ENCODE measurements around the gene GPR183. TPM values are rescaled to one million over a fixed set of nuclear protein-coding genes. Genes with fewer than 3 reads are reported as not detected.

GPR183 gene
- total RNA-seq, 1 experiment from 2014 or later, result 0.30 TPM

GRCh38 chr13:99280166-99280565 is 27.0 kb downstream of the GPR183 start (continued):
- TF ChIP-seq CTCF (IDR thresholded peaks at IDR 0.05 in 2 of 3, conservative IDR thresholded peaks at IDR 0.05 in 1 of 3; ENCODE audit: borderline replicate concordance in 1 of 3, insufficient read depth in 1 of 3, low read depth in 2 of 3, low read length in 2 of 3) (no peak), SRF (IDR thresholded peaks at IDR 0.05; ENCODE audit: low read depth) (no peak), TCF7L2 (IDR thresholded peaks at IDR 0.05; ENCODE audit: borderline replicate concordance, extremely low read depth, insufficient read depth, insufficient read length) (no peak), CBX3 (IDR thresholded peaks at IDR 0.05; ENCODE audit: low read depth) (no peak), RAD21 (IDR thresholded peaks at IDR 0.05; ENCODE audit: low read depth) (no peak), SIN3A (IDR thresholded peaks at IDR 0.05; ENCODE audit: low read depth) (no peak)

GRCh38 chr13:99279637-99280036 is 27.6 kb downstream of the GPR183 start:
- H3K79me2 ChIP-seq (ENCODE audit: insufficient read depth, low read length), result peaks cover 32% of the 10 kb centered on the region; the same call in 1 of the 2 replicates
- H4K20me1 ChIP-seq (ENCODE audit: insufficient read depth), result no peaks in the 10 kb centered on the region
- no peak overlapping the region for H2AFZ ChIP-seq (ENCODE audit: low read depth, low read length, poor library complexity, severe bottlenecking)
- H3K9ac ChIP-seq (ENCODE audit: low read length), result no peak overlapping the region
- intact Hi-C loops (cut with micrococcal nuclease), result no loop called here
- H3K27me3 ChIP-seq (ENCODE audit: insufficient read depth, low read length), result no peaks in the 10 kb centered on the region
- no peaks in the 10 kb centered on the region for H3K9me3 ChIP-seq (ENCODE audit: control insufficient read depth in 1 of 2, insufficient read depth in 1 of 2, low read depth in 1 of 2, low read length in 2 of 2)
- DNase-seq (ENCODE audit: low read depth, low spot score), result no peak
- TF ChIP-seq EGR1 (IDR thresholded peaks at IDR 0.05; ENCODE audit: low read depth) (no peak), JUND (IDR thresholded peaks at IDR 0.05) (no peak), RAD21 (IDR thresholded peaks at IDR 0.05; ENCODE audit: low read depth) (no peak), FOSL1 (IDR thresholded peaks at IDR 0.05; ENCODE audit: low read depth) (no peak)
- ChIA-PET CTCF (no interaction called here), POLR2A (no interaction called here), RAD21 (ENCODE audit: low non-redundant PET in 1 of 2, low total read pairs in 2 of 2, uncharacterized antibody in 2 of 2, unreplicated experiment in 2 of 2) (no interaction called here)
- H3K4me1 ChIP-seq (ENCODE audit: control insufficient read depth in 1 of 2, insufficient read depth in 2 of 2, low read length in 2 of 2), result peaks cover 0 to 4% of the 10 kb centered on the region in 2 experiments; a peak in 1 of 4 replicates
- BruUV-seq (replicated peaks), result no TSS peak
- H3K4me2 ChIP-seq (ENCODE audit: low read length), result no peak overlapping the region
- no peak for ATAC-seq
- H3K4me3 ChIP-seq (replicated peaks in 1 of 2; ENCODE audit: low read depth in 1 of 2, low read length in 2 of 2), result no peak overlapping the region
- no peaks in the 10 kb centered on the region for H3K9me2 ChIP-seq (ENCODE audit: insufficient read depth)
- no peak overlapping the region for H3K27ac ChIP-seq (ENCODE audit: low read depth, low read length)
- no peaks in the 10 kb centered on the region for H3K36me3 ChIP-seq (ENCODE audit: control insufficient read depth in 1 of 2, insufficient read depth in 2 of 2, low read length in 2 of 2)

Measured in HCT116 (cell line).